Gastroesophageal sphincter (tissue), 3 donors: ENCODE results near the gene RIPPLY3.

Experiments
- CTCF ChIP-seq, 4 experiments: fragments of 200-600 bp in 2 of 4; fragments of 450-650 bp in 2 of 4; sonication (generic) in 1 of 4; IDR thresholded peaks; one replicate each; pipeline ENCODE4 v1.5.1; 2017 to 2019; ENCODE audit warnings: antibody characterized with exemption in 4 of 4, mild to moderate bottlenecking in 2 of 4, moderate library complexity in 2 of 4
- POLR2A ChIP-seq, 2 donors: fragments of 450-650 bp; IDR thresholded peaks; one replicate each; pipeline ENCODE4 v1.6.1; 2017; ENCODE audit warnings: antibody characterized with exemption in 2 of 2, mild to moderate bottlenecking in 2 of 2, moderate library complexity in 1 of 2
- POLR2AphosphoS5 ChIP-seq: sonication (generic); formaldehyde crosslinking; IDR thresholded peaks from one replicate; pipeline ENCODE4 v1.6.1; 2017; ENCODE audit warnings: antibody characterized with exemption

- no peak for TF ChIP-seq POLR2AphosphoS5
- TF ChIP-seq POLR2A (IDR thresholded peaks at IDR 0.05), result no peak
- TF ChIP-seq CTCF (IDR thresholded peaks at IDR 0.05), result no peak
Observed at GRCh38 chr21:36959020-36959835, 47.3 kb upstream of the RIPPLY3 start.
